Mesendoderm (in vitro differentiated cells): ENCODE measurements around the gene FBXO24.

Experiments used
- DNase-seq: peaks from one replicate; pipeline ENCODE4 v3.0.0; 2013
- H2AK5ac ChIP-seq: 2 replicates; pipeline ENCODE4 v1.6.1; 2013; ENCODE audit warnings: low read length, inconsistent platforms
- H2BK120ac ChIP-seq: 2 replicates; pipeline ENCODE4 v1.6.1; 2013; ENCODE audit warnings: low read depth, mild to moderate bottlenecking, low read length, moderate library complexity, mixed read lengths
- H2BK15ac ChIP-seq: replicated peaks from 2 replicates; pipeline ENCODE4 v1.6.1; 2013; ENCODE audit warnings: low read depth, mild to moderate bottlenecking, moderate library complexity
- H2BK5ac ChIP-seq: 2 replicates; pipeline ENCODE4 v1.6.1; 2013; ENCODE audit warnings: low read length, inconsistent platforms
- H3K18ac ChIP-seq: 2 replicates; pipeline ENCODE4 v1.6.1; 2013; ENCODE audit warnings: mild to moderate bottlenecking, low read length, mixed read lengths
- H3K23ac ChIP-seq: one replicate; pipeline ENCODE4 v1.6.1; 2013; ENCODE audit warnings: low read length
- H3K27ac ChIP-seq: 2 replicates; pipeline ENCODE4 v1.5.1; 2013; ENCODE audit warnings: low read depth, mild to moderate bottlenecking, inconsistent platforms, low read length, moderate library complexity
- H3K27me3 ChIP-seq: 2 replicates; pipeline ENCODE4 v1.6.1; 2013; ENCODE audit warnings: low read length, control low read depth, mild to moderate bottlenecking, inconsistent platforms; ENCODE audit not compliant: insufficient read depth, poor library complexity
- H3K36me3 ChIP-seq: 2 replicates; pipeline ENCODE4 v1.6.1; 2013; ENCODE audit warnings: low read length, inconsistent platforms; ENCODE audit not compliant: control insufficient read depth, insufficient read depth
- H3K4ac ChIP-seq: one replicate; pipeline ENCODE4 v1.6.1; 2013; ENCODE audit warnings: low read depth, mild to moderate bottlenecking, low read length, moderate library complexity
- H3K4me1 ChIP-seq: 2 replicates; pipeline ENCODE4 v1.6.1; 2013; ENCODE audit warnings: low read depth, low read length, inconsistent platforms; ENCODE audit not compliant: control insufficient read depth
- H3K4me2 ChIP-seq: 2 replicates; pipeline ENCODE4 v1.6.1; 2013; ENCODE audit warnings: low read length
- H3K4me3 ChIP-seq: 2 replicates; pipeline ENCODE4 v1.5.1; 2013; ENCODE audit warnings: mild to moderate bottlenecking, low read length
- H3K56ac ChIP-seq: one replicate; pipeline ENCODE4 v1.6.1; 2013; ENCODE audit warnings: low read length
- H3K79me1 ChIP-seq: 2 replicates; pipeline ENCODE4 v1.6.1; 2013; ENCODE audit warnings: low read length, inconsistent platforms
- H3K79me2 ChIP-seq: 2 replicates; pipeline ENCODE4 v1.6.1; 2013; ENCODE audit warnings: mild to moderate bottlenecking, low read length; ENCODE audit not compliant: control insufficient read depth, insufficient read depth
- H3K9ac ChIP-seq: 2 replicates; pipeline ENCODE4 v1.6.1; 2013; ENCODE audit warnings: low read length, inconsistent platforms
- H4K5ac ChIP-seq: one replicate; pipeline ENCODE4 v1.6.1; 2013; ENCODE audit warnings: low read length
- H4K8ac ChIP-seq: one replicate; pipeline ENCODE4 v1.6.1; 2013; ENCODE audit warnings: low read depth, mild to moderate bottlenecking, control low read depth, low read length, moderate library complexity
- WGBS: extraction: QIAGEN DNeasy Blood & Tissue Kit; methylation state at CpG from one replicate; pipeline ENCODE4 v1.1.7; 2013; ENCODE audit warnings: low lambda C conversion rate, missing lambda C conversion rate; ENCODE audit not compliant: insufficient coverage; ENCODE audit errors: extremely low coverage; 5-methylcytosine and 5-hydroxymethylcytosine counted together

Gene FBXO24

GRCh38 chr7:100577507-100577906, 8.6 kb upstream of the FBXO24 start:
- Histone ChIP-seq H3K9ac (no peak overlapping the region), H3K36me3 (peaks cover 10% of the 10 kb centered on the region), H3K27me3 (no peaks in the 10 kb centered on the region), H2BK15ac (no peak overlapping the region), H2BK5ac (no peak overlapping the region), H4K5ac (no peak overlapping the region), H3K79me1 (peaks cover 2% of the 10 kb centered on the region), H3K4ac (no peak overlapping the region), H2BK120ac (no peak overlapping the region), H3K27ac (no peak overlapping the region), H3K56ac (no peak overlapping the region), H3K4me1 (no peaks in the 10 kb centered on the region), H3K4me3 (no peak overlapping the region), H3K79me2 (no peaks in the 10 kb centered on the region), H4K8ac (no peak overlapping the region), H3K18ac (no peak overlapping the region), H2AK5ac (no peak overlapping the region), H3K23ac (no peak overlapping the region), H3K4me2 (no peak overlapping the region)
- no peak for DNase-seq
- WGBS: no CpG with 5 or more reads among the region's 14 CpGs

GRCh38 chr7:100578246-100579183, 7.6 kb upstream of the FBXO24 start:
- no peak overlapping the region for H3K56ac ChIP-seq
- no peak overlapping the region for H3K9ac ChIP-seq
- no peaks in the 10 kb centered on the region for H3K27me3 ChIP-seq
- H3K27ac ChIP-seq: no peak overlapping the region
- H2BK15ac ChIP-seq: no peak overlapping the region
- H3K4me3 ChIP-seq: no peak overlapping the region
- no peak overlapping the region for H2BK120ac ChIP-seq
- no peak overlapping the region for H3K23ac ChIP-seq
- no peak overlapping the region for H3K18ac ChIP-seq
- H3K36me3 ChIP-seq: peaks cover 10% of the 10 kb centered on the region
- no peak overlapping the region for H2AK5ac ChIP-seq
- peaks cover 2% of the 10 kb centered on the region for H3K79me1 ChIP-seq
- DNase-seq: no peak
- WGBS: no CpG with 5 or more reads among the region's 28 CpGs
- no peak overlapping the region for H4K5ac ChIP-seq
- H3K4me2 ChIP-seq: no peak overlapping the region
- no peak overlapping the region for H4K8ac ChIP-seq
- no peaks in the 10 kb centered on the region for H3K4me1 ChIP-seq
- H3K79me2 ChIP-seq: no peaks in the 10 kb centered on the region
- H2BK5ac ChIP-seq: no peak overlapping the region
- no peak overlapping the region for H3K4ac ChIP-seq

GRCh38 chr7:100580466-100581283, 5.5 kb upstream of the FBXO24 start:
- no peaks in the 10 kb centered on the region for H3K27me3 ChIP-seq
- no peak for DNase-seq
- no peak overlapping the region for H2BK120ac ChIP-seq
- no peak overlapping the region for H4K8ac ChIP-seq
- H4K5ac ChIP-seq: no peak overlapping the region
- H3K36me3 ChIP-seq: peaks cover 10% of the 10 kb centered on the region
- no peaks in the 10 kb centered on the region for H3K79me2 ChIP-seq
- no peak overlapping the region for H2BK5ac ChIP-seq
- H2AK5ac ChIP-seq: no peak overlapping the region
- WGBS: no CpG with 5 or more reads among the region's 11 CpGs
- H3K23ac ChIP-seq: no peak overlapping the region
- H3K18ac ChIP-seq: no peak overlapping the region
- no peak overlapping the region for H3K4me2 ChIP-seq
- no peak overlapping the region for H3K56ac ChIP-seq
- H3K4me1 ChIP-seq: peaks cover 8% of the 10 kb centered on the region
- peaks cover 10% of the 10 kb centered on the region for H3K79me1 ChIP-seq
- no peak overlapping the region for H2BK15ac ChIP-seq
- no peak overlapping the region for H3K27ac ChIP-seq
- H3K9ac ChIP-seq: no peak overlapping the region
- no peak overlapping the region for H3K4ac ChIP-seq
- H3K4me3 ChIP-seq: no peak overlapping the region

GRCh38 chr7:100582041-100582579, 4.0 kb upstream of the FBXO24 start:
- Histone ChIP-seq H3K4me3 (no peak overlapping the region), H2AK5ac (no peak overlapping the region), H4K5ac (no peak overlapping the region), H2BK5ac (no peak overlapping the region), H2BK120ac (no peak overlapping the region), H4K8ac (no peak overlapping the region), H3K23ac (no peak overlapping the region), H3K36me3 (peaks cover 10% of the 10 kb centered on the region), H3K56ac (no peak overlapping the region), H3K27me3 (no peaks in the 10 kb centered on the region), H3K4me1 (peaks cover 8% of the 10 kb centered on the region), H3K9ac (no peak overlapping the region), H3K18ac (no peak overlapping the region), H2BK15ac (no peak overlapping the region), H3K79me1 (peaks cover 10% of the 10 kb centered on the region), H3K4me2 (no peak overlapping the region), H3K27ac (no peak overlapping the region), H3K79me2 (no peaks in the 10 kb centered on the region), H3K4ac (no peak overlapping the region)
- no CpG with 5 or more reads among the region's 20 CpGs for WGBS
- no peak for DNase-seq

GRCh38 chr7:100582650-100583049, 3.5 kb upstream of the FBXO24 start:
- no peak overlapping the region for H2AK5ac ChIP-seq
- H2BK120ac ChIP-seq: no peak overlapping the region
- no peaks in the 10 kb centered on the region for H3K27me3 ChIP-seq
- H3K18ac ChIP-seq: no peak overlapping the region
- no peak overlapping the region for H3K4ac ChIP-seq
- H3K4me1 ChIP-seq: peaks cover 8% of the 10 kb centered on the region
- H2BK5ac ChIP-seq: no peak overlapping the region
- H3K79me1 ChIP-seq: peaks cover 10% of the 10 kb centered on the region
- no CpG with 5 or more reads among the region's 11 CpGs for WGBS
- no peak overlapping the region for H3K4me2 ChIP-seq
- H3K4me3 ChIP-seq: no peak overlapping the region
- H3K9ac ChIP-seq: no peak overlapping the region
- no peak for DNase-seq
- no peak overlapping the region for H4K5ac ChIP-seq
- H3K56ac ChIP-seq: no peak overlapping the region
- no peak overlapping the region for H3K27ac ChIP-seq
- H3K36me3 ChIP-seq: peaks cover 10% of the 10 kb centered on the region
- no peak overlapping the region for H2BK15ac ChIP-seq
- H3K79me2 ChIP-seq: no peaks in the 10 kb centered on the region
- no peak overlapping the region for H3K23ac ChIP-seq
- H4K8ac ChIP-seq: no peak overlapping the region
